ENCODE measurements around the gene GSTM5.

DNA sequence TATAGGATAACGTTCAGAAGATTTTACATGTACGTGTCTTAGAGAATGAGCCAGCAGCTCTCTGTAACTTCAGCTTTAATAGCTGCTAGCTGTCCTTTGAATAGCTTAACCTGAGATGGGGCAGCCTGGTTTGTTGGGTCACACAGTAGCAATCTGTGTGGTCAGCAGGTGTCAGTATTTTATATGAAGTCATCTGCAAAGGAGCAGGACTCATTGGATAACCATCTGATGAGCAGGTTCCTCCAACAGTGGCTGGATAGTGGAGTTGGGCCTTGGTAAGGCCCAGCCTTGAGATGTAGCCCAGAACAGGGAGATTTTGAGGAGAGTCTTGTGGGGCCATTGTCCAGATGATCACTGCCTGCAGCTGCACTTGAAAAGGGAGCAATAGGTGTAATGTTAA is 6.4 kb downstream of the GSTM5 start:
- TF ChIP-seq, protein P1, sequence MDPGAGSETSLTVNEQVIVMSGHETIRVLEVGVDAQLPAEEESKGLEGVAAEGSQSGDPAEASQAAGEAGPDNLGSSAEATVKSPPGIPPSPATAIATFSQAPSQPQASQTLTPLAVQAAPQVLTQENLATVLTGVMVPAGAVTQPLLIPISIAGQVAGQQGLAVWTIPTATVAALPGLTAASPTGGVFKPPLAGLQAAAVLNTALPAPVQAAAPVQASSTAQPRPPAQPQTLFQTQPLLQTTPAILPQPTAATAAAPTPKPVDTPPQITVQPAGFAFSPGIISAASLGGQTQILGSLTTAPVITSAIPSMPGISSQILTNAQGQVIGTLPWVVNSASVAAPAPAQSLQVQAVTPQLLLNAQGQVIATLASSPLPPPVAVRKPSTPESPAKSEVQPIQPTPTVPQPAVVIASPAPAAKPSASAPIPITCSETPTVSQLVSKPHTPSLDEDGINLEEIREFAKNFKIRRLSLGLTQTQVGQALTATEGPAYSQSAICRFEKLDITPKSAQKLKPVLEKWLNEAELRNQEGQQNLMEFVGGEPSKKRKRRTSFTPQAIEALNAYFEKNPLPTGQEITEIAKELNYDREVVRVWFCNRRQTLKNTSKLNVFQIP (CRISPR knock-in tag; IDR thresholded peaks at IDR 0.05; ENCODE audit: borderline replicate concordance, low read depth): no peak
- TF ChIP-seq, protein P2, sequence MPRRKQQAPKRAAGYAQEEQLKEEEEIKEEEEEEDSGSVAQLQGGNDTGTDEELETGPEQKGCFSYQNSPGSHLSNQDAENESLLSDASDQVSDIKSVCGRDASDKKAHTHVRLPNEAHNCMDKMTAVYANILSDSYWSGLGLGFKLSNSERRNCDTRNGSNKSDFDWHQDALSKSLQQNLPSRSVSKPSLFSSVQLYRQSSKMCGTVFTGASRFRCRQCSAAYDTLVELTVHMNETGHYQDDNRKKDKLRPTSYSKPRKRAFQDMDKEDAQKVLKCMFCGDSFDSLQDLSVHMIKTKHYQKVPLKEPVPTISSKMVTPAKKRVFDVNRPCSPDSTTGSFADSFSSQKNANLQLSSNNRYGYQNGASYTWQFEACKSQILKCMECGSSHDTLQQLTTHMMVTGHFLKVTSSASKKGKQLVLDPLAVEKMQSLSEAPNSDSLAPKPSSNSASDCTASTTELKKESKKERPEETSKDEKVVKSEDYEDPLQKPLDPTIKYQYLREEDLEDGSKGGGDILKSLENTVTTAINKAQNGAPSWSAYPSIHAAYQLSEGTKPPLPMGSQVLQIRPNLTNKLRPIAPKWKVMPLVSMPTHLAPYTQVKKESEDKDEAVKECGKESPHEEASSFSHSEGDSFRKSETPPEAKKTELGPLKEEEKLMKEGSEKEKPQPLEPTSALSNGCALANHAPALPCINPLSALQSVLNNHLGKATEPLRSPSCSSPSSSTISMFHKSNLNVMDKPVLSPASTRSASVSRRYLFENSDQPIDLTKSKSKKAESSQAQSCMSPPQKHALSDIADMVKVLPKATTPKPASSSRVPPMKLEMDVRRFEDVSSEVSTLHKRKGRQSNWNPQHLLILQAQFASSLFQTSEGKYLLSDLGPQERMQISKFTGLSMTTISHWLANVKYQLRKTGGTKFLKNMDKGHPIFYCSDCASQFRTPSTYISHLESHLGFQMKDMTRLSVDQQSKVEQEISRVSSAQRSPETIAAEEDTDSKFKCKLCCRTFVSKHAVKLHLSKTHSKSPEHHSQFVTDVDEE (CRISPR knock-in tag; IDR thresholded peaks at IDR 0.05): no peak
- TF ChIP-seq, protein P3, sequence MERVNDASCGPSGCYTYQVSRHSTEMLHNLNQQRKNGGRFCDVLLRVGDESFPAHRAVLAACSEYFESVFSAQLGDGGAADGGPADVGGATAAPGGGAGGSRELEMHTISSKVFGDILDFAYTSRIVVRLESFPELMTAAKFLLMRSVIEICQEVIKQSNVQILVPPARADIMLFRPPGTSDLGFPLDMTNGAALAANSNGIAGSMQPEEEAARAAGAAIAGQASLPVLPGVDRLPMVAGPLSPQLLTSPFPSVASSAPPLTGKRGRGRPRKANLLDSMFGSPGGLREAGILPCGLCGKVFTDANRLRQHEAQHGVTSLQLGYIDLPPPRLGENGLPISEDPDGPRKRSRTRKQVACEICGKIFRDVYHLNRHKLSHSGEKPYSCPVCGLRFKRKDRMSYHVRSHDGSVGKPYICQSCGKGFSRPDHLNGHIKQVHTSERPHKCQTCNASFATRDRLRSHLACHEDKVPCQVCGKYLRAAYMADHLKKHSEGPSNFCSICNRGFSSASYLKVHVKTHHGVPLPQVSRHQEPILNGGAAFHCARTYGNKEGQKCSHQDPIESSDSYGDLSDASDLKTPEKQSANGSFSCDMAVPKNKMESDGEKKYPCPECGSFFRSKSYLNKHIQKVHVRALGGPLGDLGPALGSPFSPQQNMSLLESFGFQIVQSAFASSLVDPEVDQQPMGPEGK (CRISPR knock-in tag; IDR thresholded peaks at IDR 0.05; ENCODE audit: borderline replicate concordance): no peak
- TF ChIP-seq TCF4 (CRISPR knock-in tag; IDR thresholded peaks at IDR 0.05; ENCODE audit: borderline replicate concordance) (no peak), ZNF70 (CRISPR knock-in tag; IDR thresholded peaks at IDR 0.05) (no peak)
